ENCODE data around the gene OSR1. TPM values are rescaled to one million over a fixed set of nuclear protein-coding genes. Genes with fewer than 3 reads are reported as not detected.

OSR1 gene
- total and polyA plus RNA-seq, 8 donors: 1.2 to 39.4 (median 5.9) TPM

GRCh38 chr2:19362094-19362754 is 3.8 kb upstream of the OSR1 start:
- H3K4me1 ChIP-seq: peaks cover 24 to 54% (median 44%) of the 10 kb centered on the region in 4 donors
- H3K27ac ChIP-seq: peak overlapping the region in 4 of 5 donors; percentile 39 to 72 (median 58)
- intact Hi-C loops (cut with DNase I; ENCODE audit: low total_unique reads): loop anchor here (10.0 kb wide), 1 partner anchor 837 kb away; no protein-coding TSS in a partner anchor
- no peaks in the 10 kb centered on the region for H3K9me3 ChIP-seq
- peak in 1 of 2 donors; percentile 75 for DNase-seq
- peaks cover 0 to 67% (median 39%) of the 10 kb centered on the region in 3 donors for H3K27me3 ChIP-seq
- H3K4me3 ChIP-seq: peak overlapping the region; percentile 49 to 60 (median 56)
- TF ChIP-seq EP300 (IDR thresholded peaks at IDR 0.05) (no peak), POLR2AphosphoS5 (IDR thresholded peaks at IDR 0.05) (peak in 1 of 3 donors; percentile 7)
- WGBS, 5 donors: 1 to 3% (median 2%) methylated on average over 16 of the region's 16 CpGs
- H3K36me3 ChIP-seq: no peaks in the 10 kb centered on the region

GRCh38 chr2:19361325-19361990 is 3.0 kb upstream of the OSR1 start:
- Histone ChIP-seq H3K9me3 (no peaks in the 10 kb centered on the region), H3K27ac (peak overlapping the region; percentile 6 to 67 (median 54)), H3K4me3 (peak overlapping the region; percentile 49 to 60 (median 56)), H3K36me3 (no peaks in the 10 kb centered on the region), H3K4me1 (peaks cover 32 to 61% (median 51%) of the 10 kb centered on the region in 4 donors), H3K27me3 (peaks cover 0 to 75% (median 46%) of the 10 kb centered on the region in 3 donors)
- peak in 1 of 2 donors; percentile 72 for DNase-seq
- WGBS, 5 donors: 6 to 39% (median 11%) methylated on average over 32 to 51 of the region's 51 CpGs
- intact Hi-C loops (cut with DNase I; ENCODE audit: low total_unique reads): loop anchor here (10.0 kb wide), 1 partner anchor 837 kb away; no protein-coding TSS in a partner anchor
- TF ChIP-seq EP300 (IDR thresholded peaks at IDR 0.05) (no peak), POLR2AphosphoS5 (IDR thresholded peaks at IDR 0.05) (no peak), CTCF (IDR thresholded peaks at IDR 0.05) (no peak), POLR2A (IDR thresholded peaks at IDR 0.05) (no peak)

- peaks cover 0 to 80% (median 51%) of the 10 kb centered on the region in 3 donors for H3K27me3 ChIP-seq
- peak overlapping the region; percentile 49 to 60 (median 56) for H3K4me3 ChIP-seq
- intact Hi-C loops (cut with DNase I; ENCODE audit: low total_unique reads): loop anchor here (10.0 kb wide), 1 partner anchor 836 kb away; no protein-coding TSS in a partner anchor
- H3K27ac ChIP-seq: peak overlapping the region in 2 of 5 donors; percentile 6 to 67
- no peaks in the 10 kb centered on the region for H3K36me3 ChIP-seq
- peaks cover 33 to 66% (median 57%) of the 10 kb centered on the region in 4 donors for H3K4me1 ChIP-seq
- TF ChIP-seq EP300 (IDR thresholded peaks at IDR 0.05) (no peak), POLR2A (IDR thresholded peaks at IDR 0.05) (no peak), POLR2AphosphoS5 (IDR thresholded peaks at IDR 0.05) (no peak), CTCF (IDR thresholded peaks at IDR 0.05) (no peak)
- no peaks in the 10 kb centered on the region for H3K9me3 ChIP-seq
- WGBS, 5 donors: 48 to 80% (median 54%) methylated on average over 16 to 17 of the region's 17 CpGs
- peak in 1 of 2 donors; percentile 14 for DNase-seq
These were observed 2.5 kb upstream of the OSR1 start for GRCh38 chr2:19360966-19361321.

- Histone ChIP-seq H3K9me3 (no peaks in the 10 kb centered on the region), H3K36me3 (no peaks in the 10 kb centered on the region), H3K4me3 (no peak overlapping the region), H3K27me3 (peaks cover 0 to 85% (median 57%) of the 10 kb centered on the region in 3 donors), H3K27ac (peak overlapping the region in 2 of 5 donors; percentile 87 to 88), H3K4me1 (peaks cover 33 to 69% (median 58%) of the 10 kb centered on the region in 4 donors)
- DNase-seq: no peak
- intact Hi-C loops (cut with DNase I; ENCODE audit: low total_unique reads): loop anchor here (10.0 kb wide), 1 partner anchor 836 kb away; no protein-coding TSS in a partner anchor
- WGBS, 5 donors: 78 to 91% (median 90%) methylated on average over 4 of the region's 4 CpGs
- no peak for TF ChIP-seq POLR2AphosphoS5 (IDR thresholded peaks at IDR 0.05)
- TF ChIP-seq EP300 (IDR thresholded peaks at IDR 0.05): no peak
- TF ChIP-seq POLR2A (IDR thresholded peaks at IDR 0.05): no peak
- TF ChIP-seq CTCF (IDR thresholded peaks at IDR 0.05): no peak
These were observed 2.0 kb upstream of the OSR1 start for GRCh38 chr2:19360266-19360965.
